Peyer's patch (tissue), 4 donors: ENCODE results near the gene LRIG3.

Experiments used
- CTCF ChIP-seq, 6 experiments: fragments of 450-650 bp in 4 of 6; fragments of 200-600 bp in 2 of 6; sonication (generic) in 1 of 6; IDR thresholded peaks; one replicate each; pipeline ENCODE4 v1.5.1; 2017 to 2019; ENCODE audit warnings: antibody characterized with exemption in 6 of 6, mild to moderate bottlenecking in 3 of 6, moderate library complexity in 1 of 6
- POLR2A ChIP-seq, 2 donors: fragments of 450-650 bp; IDR thresholded peaks; one replicate each; pipeline ENCODE4 v1.5.1; 2017; ENCODE audit warnings: antibody characterized with exemption in 2 of 2, mild to moderate bottlenecking in 2 of 2, moderate library complexity in 2 of 2

GRCh38 chr12:58967561-58967960 is 47.3 kb upstream of the LRIG3 start:
- TF ChIP-seq CTCF (IDR thresholded peaks at IDR 0.05) = no peak
- no peak for TF ChIP-seq POLR2A (IDR thresholded peaks at IDR 0.05)
